Suppressor macrophage (primary cell): ENCODE measurements around the gene TASOR2.
A peak's percentile ranks its signal among the peaks of the same experiment; 100 is the strongest.

Experiments
- DNase-seq, 4 experiments: peaks; one replicate each; pipeline ENCODE4 v3.0.0-alpha.2; 2020 to 2022

Gene TASOR2

GRCh38 chr10:5655121-5655520 is 29.5 kb upstream of the TASOR2 start:
- DNase-seq = no peak

DNA sequence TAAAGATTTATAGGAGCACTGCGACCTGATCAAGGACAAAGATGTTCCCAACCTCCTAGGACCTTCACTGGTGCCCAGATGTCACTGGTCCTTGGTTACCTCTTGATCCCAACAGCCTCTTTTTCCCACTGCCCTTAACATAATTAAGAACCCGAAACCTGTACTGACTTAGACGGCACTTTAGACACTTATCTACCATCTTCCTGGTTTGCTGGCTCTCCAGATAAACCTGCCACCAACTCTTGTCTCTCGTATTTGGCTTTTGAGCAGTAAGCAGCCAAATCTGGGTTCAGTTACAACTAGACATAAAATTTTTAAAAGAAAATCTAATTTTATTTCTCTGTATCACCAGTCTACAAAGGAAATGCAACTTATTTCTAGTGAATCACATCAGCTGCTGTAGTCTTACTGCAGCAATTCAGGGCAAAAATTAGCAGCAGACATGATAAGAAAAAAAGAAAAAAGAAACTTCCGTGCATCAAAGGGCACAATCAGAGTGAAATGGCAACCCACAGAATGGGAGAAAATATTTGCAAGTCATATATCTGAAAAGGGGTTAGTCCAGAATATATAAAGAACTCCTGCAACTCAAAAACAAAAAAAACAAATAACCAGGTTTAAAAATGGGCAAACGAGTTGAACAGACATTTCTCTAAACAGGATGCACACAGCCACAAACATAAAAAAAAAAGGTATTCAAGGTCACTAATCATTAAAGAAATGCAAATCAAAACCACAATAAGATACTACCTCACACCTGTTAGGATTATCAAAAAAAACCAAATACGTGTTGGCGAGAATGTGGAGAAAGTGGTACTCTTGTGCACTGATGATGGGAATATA is 27.7 kb upstream of the TASOR2 start:
- no peak for DNase-seq

- DNase-seq = no peak
Measured at GRCh38 chr10:5658871-5659618, 25.6 kb upstream of the TASOR2 start.

DNA sequence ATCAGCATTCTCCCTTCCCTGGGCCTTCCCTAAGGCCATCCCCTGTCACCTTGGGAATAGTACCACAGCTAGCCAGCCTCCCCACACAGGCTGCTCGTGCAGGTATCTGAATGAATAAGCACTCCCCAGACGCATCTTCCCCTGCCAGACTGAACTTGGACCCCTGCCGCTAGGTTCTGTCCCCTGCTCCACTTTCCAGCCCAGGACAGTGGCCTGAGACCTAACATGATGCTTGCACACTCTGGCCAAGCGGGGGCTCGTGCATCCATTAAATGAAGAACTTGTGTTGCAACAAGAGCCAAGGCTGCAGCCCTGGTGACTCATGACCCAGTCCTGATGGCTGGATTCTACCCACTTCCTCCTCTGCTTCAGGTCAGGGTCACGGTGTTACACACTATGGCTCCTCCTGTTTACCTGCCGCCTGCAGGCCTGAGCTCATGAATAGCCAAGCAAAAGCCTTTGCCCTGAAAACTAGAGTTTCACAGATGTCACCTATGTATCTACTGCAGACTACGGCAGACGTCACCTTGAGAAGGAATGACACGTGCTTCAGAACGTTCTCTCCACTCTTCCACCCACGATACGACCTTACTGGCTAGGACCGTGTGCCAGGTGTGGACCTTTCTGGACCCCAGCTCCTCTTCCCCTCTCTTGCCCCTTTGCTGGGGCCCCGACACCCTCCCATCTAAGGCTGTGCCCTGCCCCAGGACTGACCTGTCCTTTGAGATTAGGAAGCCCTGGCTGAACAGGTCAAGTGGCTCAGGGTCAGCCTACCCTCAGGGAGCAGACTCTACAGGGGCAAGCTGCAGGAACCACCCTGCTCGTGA is 24.7 kb upstream of the TASOR2 start:
- peak; percentile 83 to 88 (median 88) for DNase-seq

- no peak for DNase-seq
Measured at GRCh38 chr10:5661043-5661442, 23.6 kb upstream of the TASOR2 start.

GRCh38 chr10:5662708-5663579 is 21.7 kb upstream of the TASOR2 start:
- DNase-seq = no peak

DNA sequence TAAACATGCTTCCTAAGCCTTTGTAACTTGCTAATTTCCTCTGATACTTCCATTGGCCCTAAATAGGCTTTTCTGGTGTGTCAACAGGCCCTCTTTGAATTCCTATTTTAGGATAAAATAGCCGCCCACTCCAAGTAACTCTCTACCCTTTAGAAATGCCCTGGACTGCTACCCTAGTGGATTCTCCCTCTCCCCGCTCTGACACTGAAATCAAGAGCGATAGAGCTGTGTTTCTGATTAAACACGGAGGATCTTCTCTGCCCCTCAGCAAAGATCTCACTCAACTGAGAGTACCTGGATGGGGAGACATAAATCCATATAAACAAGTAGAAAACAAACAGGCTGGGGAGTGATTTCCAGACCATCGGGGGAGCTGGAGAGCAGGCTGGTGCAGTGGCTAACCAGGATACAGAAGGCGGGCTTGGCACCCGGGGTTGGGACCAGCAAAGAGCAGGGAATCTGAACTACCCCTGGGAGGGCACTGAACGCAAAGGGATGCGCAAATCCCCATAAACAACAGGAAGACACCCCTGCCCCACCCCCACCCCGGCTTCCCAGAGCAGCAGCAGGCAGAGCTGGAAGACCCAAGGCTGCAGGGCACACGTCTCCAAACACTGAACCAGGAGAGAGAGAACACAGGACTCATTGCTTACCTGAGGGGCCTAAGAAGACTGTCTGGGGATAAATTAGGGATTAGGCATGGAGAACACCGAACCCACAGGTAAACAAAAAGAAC is 20.8 kb upstream of the TASOR2 start:
- no peak for DNase-seq

- peak in 3 of 4 experiments; percentile 38 to 56 (median 55) for DNase-seq
Measured at GRCh38 chr10:5665373-5666007, 19.1 kb upstream of the TASOR2 start.

- DNase-seq = peak; percentile 73 to 92 (median 83)
Measured at GRCh38 chr10:5666008-5666840, 18.4 kb upstream of the TASOR2 start, which contains the start of gene ASB13. ASB13 (minus strand) TSS chr10:5666595; CDS start chr10:5666551, 44 bp downstream.

DNA sequence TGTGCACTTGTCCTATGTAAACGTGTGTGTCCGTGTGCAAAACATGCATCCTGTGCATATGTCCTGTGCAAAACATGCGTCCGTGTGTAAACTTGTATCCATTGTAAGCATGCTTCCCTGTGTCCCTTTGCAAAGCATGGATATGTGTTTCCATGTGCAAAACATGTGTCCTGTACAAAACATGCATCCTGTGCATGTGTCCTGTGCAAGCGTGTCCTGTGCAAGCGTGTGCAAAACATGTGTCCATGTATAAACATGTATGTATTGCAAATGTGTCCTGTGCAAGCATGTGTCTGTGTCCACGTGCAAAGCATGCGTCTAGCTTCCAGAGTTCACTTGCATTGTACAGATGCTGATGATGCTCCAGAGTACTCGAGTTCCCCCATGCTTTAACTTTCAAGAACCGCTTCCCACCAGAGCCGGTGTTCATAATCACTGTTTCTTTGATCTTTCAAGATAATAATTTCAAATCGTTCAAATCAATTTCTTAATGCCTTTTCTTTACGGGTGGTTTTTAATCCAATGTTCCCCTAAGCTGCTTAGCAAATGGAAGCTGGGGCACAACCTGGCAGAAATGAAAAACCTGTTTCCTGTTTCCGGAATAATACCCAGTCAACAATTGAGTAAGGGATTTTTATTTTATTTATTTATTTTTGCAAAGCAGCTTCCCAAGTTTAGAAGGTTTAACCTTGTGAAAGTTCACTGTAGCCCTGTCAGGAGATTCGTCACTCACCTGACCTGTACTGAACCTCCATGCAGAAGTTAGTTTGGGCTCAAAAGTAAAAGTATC is 17.6 kb upstream of the TASOR2 start:
- DNase-seq = no peak

- DNase-seq = no peak
Measured at GRCh38 chr10:5668429-5668828, 16.2 kb upstream of the TASOR2 start.

DNA sequence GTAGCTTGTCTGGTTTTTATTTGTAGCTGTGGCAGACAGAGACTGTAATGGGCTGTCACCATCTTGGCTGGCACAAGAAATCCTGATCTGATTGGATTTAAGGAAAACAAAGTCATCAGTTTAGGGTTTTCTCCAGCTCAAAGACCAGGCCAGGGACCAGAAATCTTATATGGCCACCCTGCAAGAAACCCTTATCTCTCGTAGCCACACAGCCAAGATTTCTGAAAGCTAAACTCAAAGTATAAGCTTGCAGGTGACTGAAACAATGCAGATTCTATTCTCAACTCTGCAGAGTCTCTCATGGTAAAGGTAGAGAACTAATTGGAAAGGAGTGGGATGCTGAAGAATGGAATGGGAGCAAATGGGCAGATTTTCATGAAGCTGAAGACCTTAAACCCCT is 15.0 kb upstream of the TASOR2 start:
- DNase-seq = no peak

DNA sequence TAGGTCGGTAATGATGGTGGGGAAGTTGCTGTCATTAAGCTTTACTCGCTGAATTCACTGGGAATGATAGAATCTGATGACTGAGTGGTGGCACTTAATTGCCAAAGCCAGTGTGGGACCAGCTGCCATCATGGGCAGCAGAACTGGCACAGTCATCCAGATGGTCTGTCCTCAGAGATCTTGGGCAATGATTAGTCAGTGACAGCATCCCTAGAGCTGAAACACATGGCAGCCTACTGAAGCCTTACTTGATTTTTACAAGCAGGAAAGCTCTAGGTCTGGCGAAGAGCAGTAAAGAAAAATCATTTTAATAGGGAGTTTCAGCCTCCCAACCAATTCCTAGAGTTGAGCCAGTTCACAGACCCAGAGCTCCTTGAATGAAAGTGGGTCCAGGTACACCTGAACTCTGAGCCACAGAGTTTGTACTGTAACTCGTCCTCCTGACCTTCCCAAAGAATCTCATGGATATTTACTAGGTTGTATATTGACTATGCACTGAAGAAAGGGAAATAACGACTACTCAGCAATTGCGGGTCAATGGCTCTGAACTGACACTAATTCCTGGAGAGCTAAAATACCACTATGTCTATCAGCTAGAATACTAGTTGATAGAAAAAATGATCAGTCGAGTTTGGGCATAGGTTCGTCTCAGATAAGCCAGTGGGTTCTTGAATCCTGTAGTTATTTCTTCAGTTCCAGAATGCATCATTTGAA is 13.8 kb upstream of the TASOR2 start:
- DNase-seq = no peak

DNA sequence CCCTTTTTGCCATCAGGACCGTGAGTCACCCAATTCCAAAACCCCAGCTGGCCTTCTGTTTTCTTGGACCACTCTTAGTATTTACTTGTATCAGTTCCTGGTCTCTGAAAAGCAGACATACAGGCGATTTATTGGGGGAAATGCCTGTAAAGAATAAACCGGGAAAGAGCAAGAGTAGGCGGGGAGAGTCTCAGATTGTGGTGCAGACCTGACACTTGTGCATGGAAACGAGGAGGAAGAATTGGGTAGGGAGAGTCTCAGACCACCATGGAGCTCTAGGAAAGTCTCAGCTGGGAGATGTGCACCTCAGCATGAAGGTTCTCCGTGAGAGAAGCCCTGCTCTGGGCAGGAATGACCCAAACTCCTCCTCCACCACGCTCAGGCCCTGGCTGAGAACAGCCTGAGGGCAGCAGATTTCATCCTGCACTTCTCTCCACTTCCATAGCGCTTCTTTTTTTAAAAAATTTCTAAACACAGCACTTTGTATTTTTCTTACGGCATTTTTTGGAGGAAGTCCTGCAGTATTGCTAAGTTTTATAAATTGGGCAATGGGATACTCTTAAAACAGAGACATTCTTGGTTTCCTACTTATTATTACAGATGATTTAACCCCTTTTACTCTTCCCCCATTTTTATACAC is 6.1 kb upstream of the TASOR2 start:
- DNase-seq = peak in 2 of 4 experiments; percentile 40 to 52

- no peak for DNase-seq
Measured at GRCh38 chr10:5679037-5679435, 5.6 kb upstream of the TASOR2 start.

DNA sequence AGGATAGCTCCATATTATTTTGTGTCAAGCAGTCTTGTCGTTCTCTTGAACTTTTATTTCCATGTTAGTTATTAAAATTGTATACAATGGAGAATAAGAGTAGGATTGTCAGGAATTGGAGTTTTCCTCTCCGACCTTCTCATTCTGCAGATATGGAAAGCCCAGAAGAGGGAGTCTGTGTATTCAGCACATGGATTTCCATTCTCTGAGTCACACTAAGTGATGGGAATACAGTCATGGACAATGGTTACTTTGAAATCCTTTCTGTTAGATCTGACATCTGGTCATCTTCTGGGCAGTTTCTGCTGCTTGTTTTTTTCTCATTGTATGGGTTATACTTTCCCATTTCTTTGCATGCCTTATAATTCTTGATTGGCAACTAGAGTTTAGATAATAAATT is 5.0 kb upstream of the TASOR2 start:
- DNase-seq = no peak

DNA sequence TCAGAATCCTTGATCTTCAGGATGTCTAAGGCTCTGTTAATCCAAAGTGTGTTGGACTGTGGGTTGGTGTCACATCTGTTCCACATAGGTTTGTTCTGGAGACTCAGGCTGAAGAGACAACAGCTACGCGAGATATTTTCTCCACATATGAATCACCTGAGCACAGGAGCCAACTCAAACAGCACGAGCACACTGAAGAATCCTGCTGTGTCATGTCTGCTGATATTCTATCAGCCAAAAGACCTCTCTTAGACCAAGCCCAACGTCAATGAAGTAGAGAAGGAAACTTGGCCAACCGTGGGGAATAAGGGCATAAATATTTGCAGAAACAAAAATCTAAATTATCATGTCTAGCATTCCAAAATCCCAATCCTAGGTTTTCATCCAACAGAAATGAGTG is 2.7 kb upstream of the TASOR2 start:
- no peak for DNase-seq

- no peak for DNase-seq
Measured at GRCh38 chr10:5683065-5683464, 1.6 kb upstream of the TASOR2 start.
